CD14-positive monocyte (primary cell): ENCODE measurements around the gene CTSS. TPM values are rescaled to one million over a fixed set of nuclear protein-coding genes. Genes with fewer than 3 reads are reported as not detected.

Source experiments
- DNase-seq, 3 donors: peaks; one replicate each; pipeline ENCODE4 v3.0.0-alpha.2; 2011 to 2022
- H2AFZ ChIP-seq: 2 replicates; pipeline ENCODE4 v1.6.0; 2012; ENCODE audit warnings: mild to moderate bottlenecking, low read depth, low read length, inconsistent platforms; ENCODE audit not compliant: insufficient read depth, poor library complexity, severe bottlenecking
- H3K27ac ChIP-seq, 2 donors: 1 replicate in 1 of 2; 2 replicates in 1 of 2; pipeline ENCODE4 v1.5.1; 2012 to 2013; ENCODE audit warnings: low read length in 2 of 2, control low read depth in 1 of 2, inconsistent platforms in 1 of 2, low read depth in 1 of 2, mild to moderate bottlenecking in 1 of 2
- H3K27me3 ChIP-seq, 2 donors: one replicate each; pipeline versions ENCODE4 v1.6.0 to v1.6.1; 2011 to 2013; ENCODE audit warnings: low read length in 2 of 2; ENCODE audit not compliant: control insufficient read depth in 2 of 2, insufficient read depth in 2 of 2
- H3K36me3 ChIP-seq, 2 donors: replicated peaks in 1 of 2; 1 replicate in 1 of 2; 2 replicates in 1 of 2; pipeline versions ENCODE4 v1.5.1 to v1.6.1; 2012 to 2013; ENCODE audit warnings: low read length in 2 of 2, control low read depth in 1 of 2, inconsistent platforms in 1 of 2, mild to moderate bottlenecking in 1 of 2; ENCODE audit not compliant: insufficient read depth in 2 of 2, control insufficient read depth in 1 of 2
- H3K4me1 ChIP-seq, 2 donors: 1 replicate in 1 of 2; 2 replicates in 1 of 2; pipeline versions ENCODE4 v1.5.1 to v1.6.1; 2012 to 2013; ENCODE audit warnings: low read length in 2 of 2, control low read depth in 1 of 2, inconsistent platforms in 1 of 2, mild to moderate bottlenecking in 1 of 2, moderate library complexity in 1 of 2; ENCODE audit not compliant: insufficient read depth in 2 of 2, control insufficient read depth in 1 of 2
- H3K4me2 ChIP-seq: replicated peaks from 2 replicates; pipeline ENCODE3; 2012; ENCODE audit warnings: low read length, moderate library complexity, mild to moderate bottlenecking; ENCODE audit not compliant: poor library complexity, severe bottlenecking; ENCODE audit errors: extremely low read depth
- H3K4me3 ChIP-seq, 3 experiments: fragments of 200-600 bp in 1 of 3; sonication (generic) in 1 of 3; replicated peaks in 1 of 3; 1 replicate in 2 of 3; 2 replicates in 1 of 3; pipeline ENCODE4 v1.5.1; 2011 to 2013; ENCODE audit warnings: low read length in 3 of 3, mild to moderate bottlenecking in 3 of 3, control low read depth in 2 of 3, low read depth in 2 of 3, inconsistent platforms in 1 of 3, moderate library complexity in 1 of 3
- H3K79me2 ChIP-seq: 2 replicates; pipeline ENCODE4 v1.6.0; 2012; ENCODE audit warnings: mild to moderate bottlenecking, control low read depth, inconsistent platforms, low read length, moderate library complexity; ENCODE audit not compliant: insufficient read depth
- H3K9ac ChIP-seq: 2 replicates; pipeline ENCODE4 v1.6.0; 2017; ENCODE audit warnings: low read length, mild to moderate bottlenecking; ENCODE audit not compliant: insufficient read depth, poor library complexity, severe bottlenecking
- H3K9me3 ChIP-seq, 2 donors: replicated peaks in 1 of 2; 1 replicate in 1 of 2; 2 replicates in 1 of 2; pipeline versions ENCODE4 v1.5.1 to v1.6.1; 2012 to 2013; ENCODE audit warnings: low read length in 2 of 2, control low read depth in 1 of 2; ENCODE audit not compliant: control insufficient read depth in 1 of 2, insufficient read depth in 1 of 2
- H4K20me1 ChIP-seq: 2 replicates; pipeline ENCODE4 v1.6.0; 2012; ENCODE audit warnings: mild to moderate bottlenecking, low read length, control low read depth, moderate library complexity; ENCODE audit not compliant: insufficient read depth
- H3K27ac Mint-ChIP-seq, 7 donors: one replicate each; pipeline ENCODE4 v1.8.0; 2020; ENCODE audit warnings: mild to moderate bottlenecking in 7 of 7, mixed read lengths in 7 of 7, moderate library complexity in 6 of 7, inconsistent platforms in 2 of 7
- H3K27me3 Mint-ChIP-seq, 3 donors: one replicate each; pipeline ENCODE4 v1.8.0; 2021 to 2022; ENCODE audit warnings: low read depth in 3 of 3, mild to moderate bottlenecking in 3 of 3, mixed read lengths in 3 of 3, moderate library complexity in 3 of 3, inconsistent platforms in 1 of 3
- H3K36me3 Mint-ChIP-seq, 2 donors: one replicate each; pipeline ENCODE4 v1.8.0; 2020; ENCODE audit warnings: mixed read lengths in 2 of 2, inconsistent platforms in 1 of 2, mild to moderate bottlenecking in 1 of 2
- H3K4me1 Mint-ChIP-seq: one replicate; pipeline ENCODE4 v1.8.0; 2020; ENCODE audit warnings: mild to moderate bottlenecking, mixed read lengths
- H3K4me3 Mint-ChIP-seq, 2 donors: one replicate each; pipeline ENCODE4 v1.8.0; 2020; ENCODE audit warnings: mild to moderate bottlenecking in 2 of 2, mixed read lengths in 2 of 2, moderate library complexity in 1 of 2
- H3K9me3 Mint-ChIP-seq, 7 donors: one replicate each; pipeline ENCODE4 v1.8.0; 2020 to 2022; ENCODE audit warnings: mixed read lengths in 7 of 7, mild to moderate bottlenecking in 6 of 7, moderate library complexity in 6 of 7, inconsistent platforms in 2 of 7
- WGBS: methylation state at CpG from one replicate; pipeline ENCODE4 v1.1.5; 2013; ENCODE audit warnings: missing lambda C conversion rate; ENCODE audit not compliant: insufficient coverage; 5-methylcytosine and 5-hydroxymethylcytosine counted together
- intact Hi-C, 2 donors: fragments of 100-400 bp; cut with micrococcal nuclease; formaldehyde crosslinking; loops; one replicate each; pipeline versions ENCODE4 v1.15.0 to v1.15.1; 2023
- polyA plus RNA-seq, 3 donors: library from polyadenylated mRNA; depleted of rRNA in 1 of 3; unstranded in 2 of 3; stranded (reverse) in 1 of 3; fragments of 300-500 nt in 2 of 3; fragments of >200 nt in 1 of 3; fragmentation: Illumina TruSeq in 2 of 3; gene quantifications; 1 replicate in 2 of 3; 2 replicates in 1 of 3; pipeline ENCODE4 v1.2.3, GENCODE V29; 2012 to 2021
- TF ChIP-seq, protein P1 (sequence below): fragments of 200-600 bp; IDR thresholded peaks from one replicate; pipeline ENCODE4 v1.8.0; 2022; ENCODE audit warnings: antibody characterized with exemption, mild to moderate bottlenecking

The CTSS gene
- polyA plus RNA-seq, 3 donors = 2,349 to 6,327 (median 5,201) TPM

GRCh38 chr1:150695561-150695960 lies 70.0 kb downstream of the CTSS start:
- intact Hi-C loops = no loop called here
- Histone ChIP-seq H3K9ac (no peak overlapping the region), H3K36me3 (peaks cover 10 to 37% of the 10 kb centered on the region in 2 donors), H4K20me1 (no peaks in the 10 kb centered on the region), H3K9me3 (no peaks in the 10 kb centered on the region), H3K27me3 (no peaks in the 10 kb centered on the region), H3K4me3 (no peak overlapping the region), H3K4me1 (peaks cover 7 to 18% of the 10 kb centered on the region in 2 donors), H3K27ac (no peak overlapping the region), H3K79me2 (peaks cover 13% of the 10 kb centered on the region), H2AFZ (no peak overlapping the region), H3K4me2 (no peak overlapping the region)
- no peaks in the 10 kb centered on the region for H3K9me3 Mint-ChIP-seq
- DNase-seq = no peak
- peak overlapping the region in 1 of 7 donors; percentile 18 for H3K27ac Mint-ChIP-seq
- no peak overlapping the region for H3K4me3 Mint-ChIP-seq
- H3K36me3 Mint-ChIP-seq = peaks cover 25 to 38% of the 10 kb centered on the region in 2 donors
- TF ChIP-seq, protein P1, sequence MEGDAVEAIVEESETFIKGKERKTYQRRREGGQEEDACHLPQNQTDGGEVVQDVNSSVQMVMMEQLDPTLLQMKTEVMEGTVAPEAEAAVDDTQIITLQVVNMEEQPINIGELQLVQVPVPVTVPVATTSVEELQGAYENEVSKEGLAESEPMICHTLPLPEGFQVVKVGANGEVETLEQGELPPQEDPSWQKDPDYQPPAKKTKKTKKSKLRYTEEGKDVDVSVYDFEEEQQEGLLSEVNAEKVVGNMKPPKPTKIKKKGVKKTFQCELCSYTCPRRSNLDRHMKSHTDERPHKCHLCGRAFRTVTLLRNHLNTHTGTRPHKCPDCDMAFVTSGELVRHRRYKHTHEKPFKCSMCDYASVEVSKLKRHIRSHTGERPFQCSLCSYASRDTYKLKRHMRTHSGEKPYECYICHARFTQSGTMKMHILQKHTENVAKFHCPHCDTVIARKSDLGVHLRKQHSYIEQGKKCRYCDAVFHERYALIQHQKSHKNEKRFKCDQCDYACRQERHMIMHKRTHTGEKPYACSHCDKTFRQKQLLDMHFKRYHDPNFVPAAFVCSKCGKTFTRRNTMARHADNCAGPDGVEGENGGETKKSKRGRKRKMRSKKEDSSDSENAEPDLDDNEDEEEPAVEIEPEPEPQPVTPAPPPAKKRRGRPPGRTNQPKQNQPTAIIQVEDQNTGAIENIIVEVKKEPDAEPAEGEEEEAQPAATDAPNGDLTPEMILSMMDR = no peak
- peaks cover 20% of the 10 kb centered on the region for H3K4me1 Mint-ChIP-seq
- H3K27me3 Mint-ChIP-seq = peaks cover 0 to 2% (median 0%) of the 10 kb centered on the region in 3 donors
- no CpG with 5 or more reads among the region's 4 CpGs for WGBS

GRCh38 chr1:150692720-150693119 lies 72.9 kb downstream of the CTSS start:
- intact Hi-C loops = no loop called here
- Histone ChIP-seq H3K27ac (no peak overlapping the region), H3K9me3 (no peaks in the 10 kb centered on the region), H3K4me1 (peaks cover 6 to 17% of the 10 kb centered on the region in 2 donors), H3K9ac (no peak overlapping the region), H3K4me2 (no peak overlapping the region), H3K36me3 (peaks cover 16 to 54% of the 10 kb centered on the region in 2 donors), H4K20me1 (no peaks in the 10 kb centered on the region), H3K27me3 (no peaks in the 10 kb centered on the region), H3K4me3 (no peak overlapping the region), H2AFZ (no peak overlapping the region), H3K79me2 (peaks cover 13% of the 10 kb centered on the region)
- peaks cover 0 to 2% (median 0%) of the 10 kb centered on the region in 3 donors for H3K27me3 Mint-ChIP-seq
- TF ChIP-seq, protein P1 = no peak
- H3K36me3 Mint-ChIP-seq = peaks cover 31 to 47% of the 10 kb centered on the region in 2 donors
- H3K4me1 Mint-ChIP-seq = peaks cover 18% of the 10 kb centered on the region
- no peaks in the 10 kb centered on the region for H3K9me3 Mint-ChIP-seq
- WGBS = 67% methylated on average over 1 of the region's 3 CpGs
- H3K4me3 Mint-ChIP-seq = no peak overlapping the region
- no peak for DNase-seq
- peak overlapping the region in 1 of 7 donors; percentile 35 for H3K27ac Mint-ChIP-seq
